Natural killer cell treated with Interleukin-12 subunit alpha and Interleukin-12 subunit beta and Interleukin-15 and Interleukin-18, amount 100 ng/mL, for 72 hours (primary cell): ENCODE data around the gene FAF1. TPM values are rescaled to one million over a fixed set of nuclear protein-coding genes. Genes with fewer than 3 reads are reported as not detected.
A peak's percentile ranks its signal among the peaks of the same experiment; 100 is the strongest.

Source experiments
- ATAC-seq, 2 donors: fragments of 150-1000 bp; cut with Tn5 transposase in 1 of 2; sonication (Bioruptor Pico), chemical (Tn5 transposase) in 1 of 2; 2 replicates each; pipeline ENCODE4 v1.10.0; 2021
- DNase-seq: peaks from one replicate; pipeline ENCODE4 v3.0.0; 2022; ENCODE audit warnings: low spot score
- H3K27ac Mint-ChIP-seq, 2 donors: 1 replicate in 1 of 2; 2 replicates in 1 of 2; pipeline ENCODE4 v1.8.0; 2022; ENCODE audit warnings: mixed read lengths in 2 of 2, mild to moderate bottlenecking in 1 of 2, moderate library complexity in 1 of 2
- H3K27me3 Mint-ChIP-seq, 2 donors: 1 replicate in 1 of 2; 2 replicates in 1 of 2; pipeline ENCODE4 v1.8.0; 2022; ENCODE audit warnings: mixed read lengths in 2 of 2
- H3K36me3 Mint-ChIP-seq: one replicate; pipeline ENCODE4 v1.8.0; 2022; ENCODE audit warnings: mixed read lengths
- H3K4me1 Mint-ChIP-seq, 2 donors: 1 replicate in 1 of 2; 2 replicates in 1 of 2; pipeline ENCODE4 v1.8.0; 2022; ENCODE audit warnings: low read depth in 2 of 2, mixed read lengths in 2 of 2, mild to moderate bottlenecking in 1 of 2
- H3K4me3 Mint-ChIP-seq: one replicate; pipeline ENCODE4 v1.8.0; 2022; ENCODE audit warnings: mixed read lengths
- H3K9me3 Mint-ChIP-seq: 2 replicates; pipeline ENCODE4 v1.8.0; 2022; ENCODE audit warnings: mixed read lengths
- total RNA-seq, 2 donors: library from RNA; stranded (reverse); gene quantifications; one replicate each; pipeline ENCODE4 v1.2.3, GENCODE V29; 2022

The FAF1 gene
- total RNA-seq, 2 donors from 2014 or later: 77.9 to 84.9 TPM

GRCh38 chr1:50852889-50853288 lies 107.2 kb downstream of the FAF1 start:
- Mint-ChIP-seq H3K27me3 (no peaks in the 10 kb centered on the region), H3K4me3 (no peak overlapping the region)
- no peak for DNase-seq

GRCh38 chr1:50851466-50851865 lies 108.6 kb downstream of the FAF1 start:
- no peak overlapping the region for H3K27ac Mint-ChIP-seq
- DNase-seq (no peak), ATAC-seq (no peak)
- H3K4me1 Mint-ChIP-seq: peaks cover 10 to 25% of the 10 kb centered on the region in 2 donors
- no peaks in the 10 kb centered on the region for H3K27me3 Mint-ChIP-seq
- peaks cover 3% of the 10 kb centered on the region for H3K9me3 Mint-ChIP-seq
- H3K4me3 Mint-ChIP-seq: no peak overlapping the region
- peaks cover 19% of the 10 kb centered on the region for H3K36me3 Mint-ChIP-seq

More at GRCh38 chr1:50852889-50853288, 107.2 kb downstream of the FAF1 start:
- Mint-ChIP-seq H3K36me3 (peaks cover 6% of the 10 kb centered on the region), H3K4me1 (peaks cover 4 to 21% of the 10 kb centered on the region in 2 donors), H3K9me3 (peaks cover under 1% of the 10 kb centered on the region), H3K27ac (no peak overlapping the region)
- no peak for ATAC-seq

GRCh38 chr1:50851034-50851433 lies 109.0 kb downstream of the FAF1 start:
- peaks cover 20% of the 10 kb centered on the region for H3K36me3 Mint-ChIP-seq
- no peak overlapping the region for H3K27ac Mint-ChIP-seq
- H3K9me3 Mint-ChIP-seq: peaks cover 3% of the 10 kb centered on the region
- ATAC-seq: no peak
- H3K27me3 Mint-ChIP-seq: no peaks in the 10 kb centered on the region
- H3K4me3 Mint-ChIP-seq: no peak overlapping the region
- H3K4me1 Mint-ChIP-seq: peaks cover 10 to 23% of the 10 kb centered on the region in 2 donors
- DNase-seq: no peak

GRCh38 chr1:50847303-50847702 lies 112.8 kb downstream of the FAF1 start:
- H3K4me3 Mint-ChIP-seq: no peak overlapping the region
- ATAC-seq (no peak), DNase-seq (no peak)
- peaks cover 25 to 26% of the 10 kb centered on the region in 2 donors for H3K4me1 Mint-ChIP-seq
- peaks cover 20% of the 10 kb centered on the region for H3K36me3 Mint-ChIP-seq
- H3K27me3 Mint-ChIP-seq: no peaks in the 10 kb centered on the region
- no peak overlapping the region for H3K27ac Mint-ChIP-seq
- H3K9me3 Mint-ChIP-seq: peaks cover 3% of the 10 kb centered on the region

- Mint-ChIP-seq H3K9me3 (peaks cover 3% of the 10 kb centered on the region), H3K4me1 (peaks cover 22 to 26% of the 10 kb centered on the region in 2 donors), H3K36me3 (peaks cover 20% of the 10 kb centered on the region), H3K27ac (no peak overlapping the region), H3K27me3 (no peaks in the 10 kb centered on the region), H3K4me3 (no peak overlapping the region)
- DNase-seq (peak; percentile 61), ATAC-seq (no peak)
Measured at GRCh38 chr1:50846224-50846839, 113.7 kb downstream of the FAF1 start.

GRCh38 chr1:50841791-50842387 lies 118.2 kb downstream of the FAF1 start:
- H3K36me3 Mint-ChIP-seq: peaks cover 5% of the 10 kb centered on the region
- H3K27ac Mint-ChIP-seq: no peak overlapping the region
- H3K4me1 Mint-ChIP-seq: peaks cover 16 to 22% of the 10 kb centered on the region in 2 donors
- H3K9me3 Mint-ChIP-seq: no peaks in the 10 kb centered on the region
- no peak for ATAC-seq
- no peak for DNase-seq
- no peaks in the 10 kb centered on the region for H3K27me3 Mint-ChIP-seq
- no peak overlapping the region for H3K4me3 Mint-ChIP-seq

GRCh38 chr1:50836117-50836516 lies 124.0 kb downstream of the FAF1 start:
- no peaks in the 10 kb centered on the region for H3K27me3 Mint-ChIP-seq
- no peak overlapping the region for H3K4me3 Mint-ChIP-seq
- H3K9me3 Mint-ChIP-seq: no peaks in the 10 kb centered on the region
- H3K27ac Mint-ChIP-seq: no peak overlapping the region
- no peak for DNase-seq
- no peaks in the 10 kb centered on the region for H3K36me3 Mint-ChIP-seq
- no peak for ATAC-seq
- peaks cover 3 to 12% of the 10 kb centered on the region in 2 donors for H3K4me1 Mint-ChIP-seq

GRCh38 chr1:50833216-50833615 lies 126.9 kb downstream of the FAF1 start:
- H3K27me3 Mint-ChIP-seq: no peaks in the 10 kb centered on the region
- no peak overlapping the region for H3K27ac Mint-ChIP-seq
- no peak overlapping the region for H3K4me3 Mint-ChIP-seq
- ATAC-seq (no peak), DNase-seq (no peak)
- H3K9me3 Mint-ChIP-seq: no peaks in the 10 kb centered on the region
- no peaks in the 10 kb centered on the region for H3K36me3 Mint-ChIP-seq
- H3K4me1 Mint-ChIP-seq: peaks cover 12 to 18% of the 10 kb centered on the region in 2 donors

- no peaks in the 10 kb centered on the region for H3K27me3 Mint-ChIP-seq
- ATAC-seq (no peak), DNase-seq (no peak)
- H3K4me3 Mint-ChIP-seq: no peak overlapping the region
- no peaks in the 10 kb centered on the region for H3K9me3 Mint-ChIP-seq
- peaks cover 12 to 18% of the 10 kb centered on the region in 2 donors for H3K4me1 Mint-ChIP-seq
- H3K27ac Mint-ChIP-seq: no peak overlapping the region
- no peaks in the 10 kb centered on the region for H3K36me3 Mint-ChIP-seq
Measured at GRCh38 chr1:50832167-50832566, 127.9 kb downstream of the FAF1 start.

- peaks cover 12 to 18% of the 10 kb centered on the region in 2 donors for H3K4me1 Mint-ChIP-seq
- DNase-seq (no peak), ATAC-seq (no peak)
- H3K27me3 Mint-ChIP-seq: no peaks in the 10 kb centered on the region
- no peak overlapping the region for H3K27ac Mint-ChIP-seq
- H3K4me3 Mint-ChIP-seq: no peak overlapping the region
- no peaks in the 10 kb centered on the region for H3K36me3 Mint-ChIP-seq
- H3K9me3 Mint-ChIP-seq: no peaks in the 10 kb centered on the region
Measured at GRCh38 chr1:50831300-50832061, 128.6 kb downstream of the FAF1 start.

GRCh38 chr1:50830621-50831020 lies 129.4 kb downstream of the FAF1 start:
- no peaks in the 10 kb centered on the region for H3K27me3 Mint-ChIP-seq
- no peak overlapping the region for H3K4me3 Mint-ChIP-seq
- DNase-seq (no peak), ATAC-seq (no peak)
- H3K9me3 Mint-ChIP-seq: no peaks in the 10 kb centered on the region
- H3K36me3 Mint-ChIP-seq: no peaks in the 10 kb centered on the region
- no peak overlapping the region for H3K27ac Mint-ChIP-seq
- peaks cover 12 to 18% of the 10 kb centered on the region in 2 donors for H3K4me1 Mint-ChIP-seq

GRCh38 chr1:50829014-50829958 lies 130.8 kb downstream of the FAF1 start:
- DNase-seq: no peak
- H3K9me3 Mint-ChIP-seq: no peaks in the 10 kb centered on the region
- ATAC-seq: no peak
- H3K27me3 Mint-ChIP-seq: no peaks in the 10 kb centered on the region
- H3K4me3 Mint-ChIP-seq: no peak overlapping the region
- H3K4me1 Mint-ChIP-seq: peaks cover 4 to 21% of the 10 kb centered on the region in 2 donors
- H3K27ac Mint-ChIP-seq: no peak overlapping the region
- no peaks in the 10 kb centered on the region for H3K36me3 Mint-ChIP-seq

- no peaks in the 10 kb centered on the region for H3K27me3 Mint-ChIP-seq
- no peaks in the 10 kb centered on the region for H3K9me3 Mint-ChIP-seq
- H3K4me3 Mint-ChIP-seq: no peak overlapping the region
- H3K4me1 Mint-ChIP-seq: peaks cover 0 to 18% of the 10 kb centered on the region in 2 donors
- H3K27ac Mint-ChIP-seq: no peak overlapping the region
- no peak for DNase-seq
- no peaks in the 10 kb centered on the region for H3K36me3 Mint-ChIP-seq
- no peak for ATAC-seq
Measured at GRCh38 chr1:50827546-50827945, 132.5 kb downstream of the FAF1 start.
